SK-N-MC (cell line): ENCODE data around the gene GJB5.
"Not testable (repeated sequence)": the region's sequence is repeated elsewhere in the genome, so short reads cannot be mapped to it uniquely, and the experiment has no call there.

ENCODE experiments used
- DNase-seq: peaks from one replicate; pipeline ENCODE4 v3.0.0-alpha.2; 2011; ENCODE audit warnings: low read depth, low spot score
- H3K27ac ChIP-seq: fragments of 200-600 bp; sonication (generic); 2 replicates; pipeline ENCODE4 v1.5.1; 2016; ENCODE audit warnings: mixed run types
- H3K36me3 ChIP-seq: fragments of 200-600 bp; sonication (generic); 2 replicates; pipeline ENCODE4 v1.6.1; 2017; ENCODE audit warnings: antibody characterized with exemption, low read length, mixed read lengths; ENCODE audit not compliant: insufficient read depth
- H3K4me3 ChIP-seq: fragments of 200-600 bp; sonication (generic); 2 replicates; pipeline ENCODE4 v1.5.1; 2016
- H3K9ac ChIP-seq: fragments of 200-600 bp; sonication (generic); 2 replicates; pipeline ENCODE4 v1.8.0; 2017; ENCODE audit warnings: mixed run types, mixed read lengths; ENCODE audit not compliant: insufficient read length
- H3K9me3 ChIP-seq: fragments of 200-600 bp; sonication (generic); 2 replicates; pipeline ENCODE4 v1.6.1; 2017; ENCODE audit warnings: low read depth, mild to moderate bottlenecking, antibody characterized with exemption, low read length, moderate library complexity, mixed read lengths
- EZH2 ChIP-seq: fragments of 200-600 bp; sonication (generic); IDR thresholded peaks from one replicate; pipeline ENCODE4 v1.6.1; 2017; ENCODE audit warnings: antibody characterized with exemption
- FOXP2 ChIP-seq: optimal IDR thresholded peaks from 2 replicates; pipeline ENCODE3; 2011; ENCODE audit warnings: mild to moderate bottlenecking, moderate library complexity; ENCODE audit not compliant: insufficient read depth; ENCODE audit errors: extremely low read length, control extremely low read depth
- POLR2AphosphoS5 ChIP-seq: IDR thresholded peaks from 2 replicates; pipeline ENCODE4 v1.6.1; 2012; ENCODE audit warnings: mild to moderate bottlenecking, low read depth, low read length, borderline replicate concordance

The GJB5 gene

GRCh38 chr1:34762474-34763141, 7.8 kb downstream of the GJB5 start:
- Histone ChIP-seq H3K4me3 (no peak overlapping the region), H3K36me3 (no peaks in the 10 kb centered on the region), H3K9ac (no peak overlapping the region), H3K27ac (no peak overlapping the region), H3K9me3 (no peaks in the 10 kb centered on the region)
- TF ChIP-seq POLR2AphosphoS5, result no peak
- no peak for TF ChIP-seq EZH2
- no peak for TF ChIP-seq FOXP2
- no peak for DNase-seq

DNA sequence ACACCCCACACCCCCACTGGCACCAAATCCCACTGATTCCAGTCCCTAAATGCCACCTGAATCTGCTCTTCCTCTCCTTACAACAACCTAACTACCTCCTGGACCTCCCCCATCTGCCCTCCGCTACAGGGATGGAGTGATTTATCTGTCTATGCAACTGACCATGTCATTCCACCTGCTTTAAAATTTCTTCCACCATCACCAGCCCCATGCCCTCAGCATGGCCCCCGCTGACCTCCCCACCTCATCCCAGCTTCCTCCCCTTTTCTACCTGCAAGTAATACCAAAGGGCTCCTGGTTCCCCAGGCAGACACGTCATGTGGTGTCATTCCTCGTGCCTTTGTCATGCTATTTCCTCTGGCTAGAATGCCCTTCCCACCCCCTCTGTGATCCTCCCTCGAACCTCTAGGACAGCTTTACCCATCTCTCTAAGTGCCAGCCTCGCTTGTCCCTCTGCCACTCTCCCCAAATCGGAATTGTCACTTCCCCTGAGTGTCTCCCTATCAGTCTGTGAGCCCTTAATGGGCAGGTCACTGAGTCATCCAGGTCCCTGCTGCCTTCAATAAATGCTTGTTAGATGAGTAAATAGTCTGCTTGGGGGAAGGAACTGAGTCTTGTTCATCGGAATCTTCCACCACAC, 8.4 kb downstream of the GJB5 start:
- H3K27ac ChIP-seq, result no peak overlapping the region

GRCh38 chr1:34768856-34769255, 14.0 kb downstream of the GJB5 start:
- H3K9me3 ChIP-seq, result no peaks in the 10 kb centered on the region
- H3K9ac ChIP-seq, result no peak overlapping the region
- DNase-seq, result no peak
- H3K27ac ChIP-seq, result no peak overlapping the region
- H3K4me3 ChIP-seq, result no peak overlapping the region
- TF ChIP-seq FOXP2 (no peak), EZH2 (no peak), POLR2AphosphoS5 (no peak)
- no peaks in the 10 kb centered on the region for H3K36me3 ChIP-seq

More for the DNA sequence above, 8.4 kb downstream of the GJB5 start:
- no peak for DNase-seq
- no peak for TF ChIP-seq FOXP2
- no peak for TF ChIP-seq POLR2AphosphoS5
- no peak for TF ChIP-seq EZH2
- Histone ChIP-seq H3K4me3 (no peak overlapping the region), H3K9ac (no peak overlapping the region), H3K36me3 (no peaks in the 10 kb centered on the region), H3K9me3 (no peaks in the 10 kb centered on the region)

DNA sequence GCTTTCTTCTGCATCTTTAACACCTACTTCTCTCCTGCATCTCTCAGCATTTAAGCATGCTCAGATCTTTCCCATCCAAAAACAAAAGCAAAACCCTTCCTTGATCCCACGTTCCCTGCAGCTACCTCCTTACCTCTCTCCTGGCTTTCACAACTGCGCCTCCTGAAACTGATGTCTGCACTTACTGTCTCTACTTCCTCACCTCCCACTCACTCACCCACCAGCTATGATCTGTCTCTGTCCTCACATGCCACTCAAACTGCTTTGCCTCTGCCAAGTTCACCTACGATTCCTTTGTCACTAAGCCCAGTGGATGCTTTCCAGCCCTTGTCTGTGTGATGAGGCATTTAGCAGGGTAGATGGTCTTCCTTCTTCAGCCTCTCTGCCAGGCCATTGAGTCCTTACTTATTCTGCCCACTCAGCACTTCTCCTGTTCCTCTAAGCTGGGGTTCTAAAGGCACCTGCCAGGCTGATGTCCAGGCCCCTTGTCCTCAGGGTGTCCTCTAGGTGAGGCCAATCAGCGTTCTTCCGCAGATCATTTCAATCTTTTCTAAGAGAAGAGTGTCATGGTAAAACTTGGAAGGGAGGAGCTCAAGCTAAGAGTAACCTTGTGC, 16.2 kb downstream of the GJB5 start:
- no peak overlapping the region for H3K4me3 ChIP-seq
- TF ChIP-seq POLR2AphosphoS5, result no peak
- no peak for TF ChIP-seq FOXP2
- no peak for TF ChIP-seq EZH2
- H3K27ac ChIP-seq, result no peak overlapping the region
- H3K9me3 ChIP-seq, result no peaks in the 10 kb centered on the region
- no peak overlapping the region for H3K9ac ChIP-seq
- no peak for DNase-seq
- H3K36me3 ChIP-seq, result no peaks in the 10 kb centered on the region

- no peak overlapping the region for H3K4me3 ChIP-seq
- TF ChIP-seq EZH2 (no peak), POLR2AphosphoS5 (no peak), FOXP2 (no peak)
- H3K36me3 ChIP-seq, result no peaks in the 10 kb centered on the region
- DNase-seq, result no peak
- no peak overlapping the region for H3K27ac ChIP-seq
- H3K9ac ChIP-seq, result no peak overlapping the region
- no peaks in the 10 kb centered on the region for H3K9me3 ChIP-seq
Measured at GRCh38 chr1:34771573-34772371, 16.9 kb downstream of the GJB5 start.

DNA sequence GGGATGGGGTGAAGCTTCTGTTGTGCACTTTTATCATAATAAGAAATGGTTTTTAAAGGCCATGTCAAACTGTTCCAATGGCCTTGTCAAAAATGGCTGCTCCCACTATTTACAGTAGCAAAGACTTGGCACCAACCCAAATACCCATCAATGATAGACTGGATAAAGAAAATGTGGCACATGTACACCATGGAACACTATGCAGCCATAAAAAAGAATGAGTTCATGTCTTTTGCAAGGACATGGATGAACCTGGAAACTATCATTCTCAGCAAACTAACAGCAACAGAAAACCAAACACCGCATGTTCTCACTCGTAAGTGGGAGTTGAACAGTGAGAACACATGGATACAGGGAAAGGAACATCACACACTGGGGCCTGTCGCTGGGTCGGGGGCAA, 18.3 kb downstream of the GJB5 start:
- not testable (repeated sequence) for H3K9ac ChIP-seq, H3K4me3 ChIP-seq, H3K9me3 ChIP-seq, H3K36me3 ChIP-seq, DNase-seq, H3K27ac ChIP-seq

DNA sequence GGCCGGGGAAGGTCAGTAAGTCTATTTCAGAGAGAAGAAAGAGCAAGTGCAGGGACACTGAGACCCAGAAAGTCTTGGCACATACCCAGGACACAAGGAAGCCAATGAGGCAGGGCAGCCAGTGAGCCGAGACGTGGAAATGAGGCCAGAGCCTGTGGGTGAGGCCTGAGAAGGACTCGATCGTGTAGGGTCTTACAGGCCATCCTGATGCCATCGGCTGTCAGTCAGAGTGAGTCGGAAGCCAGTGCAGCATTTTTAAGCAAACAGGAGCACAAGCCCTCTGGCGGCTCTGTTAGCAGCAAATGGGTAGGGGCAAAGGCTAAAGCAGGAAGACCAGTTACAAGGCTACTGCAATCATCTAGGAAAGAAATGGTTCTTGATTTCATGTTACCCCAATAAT, 20.1 kb downstream of the GJB5 start:
- Histone ChIP-seq H3K4me3 (no peak overlapping the region), H3K27ac (no peak overlapping the region), H3K9ac (no peak overlapping the region), H3K9me3 (no peaks in the 10 kb centered on the region), H3K36me3 (no peaks in the 10 kb centered on the region)
- DNase-seq, result no peak
- TF ChIP-seq POLR2AphosphoS5 (no peak), FOXP2 (no peak), EZH2 (no peak)

- no peaks in the 10 kb centered on the region for H3K36me3 ChIP-seq
- no peaks in the 10 kb centered on the region for H3K9me3 ChIP-seq
- DNase-seq, result no peak
- TF ChIP-seq FOXP2, result no peak
- no peak for TF ChIP-seq EZH2
- TF ChIP-seq POLR2AphosphoS5, result no peak
- no peak overlapping the region for H3K9ac ChIP-seq
- no peak overlapping the region for H3K27ac ChIP-seq
- H3K4me3 ChIP-seq, result no peak overlapping the region
Measured at GRCh38 chr1:34776911-34777310, 22.1 kb downstream of the GJB5 start.
